GM19193 (cell line): Measurements from ENCODE around the gene TNK1.

ENCODE experiments used
- POLR2A ChIP-seq: IDR thresholded peaks from 4 replicates; pipeline ENCODE4 v1.6.1; 2011; ENCODE audit not compliant: insufficient read depth, insufficient read length; ENCODE audit errors: extremely low read depth

TNK1 gene

GRCh38 chr17:7414837-7415236 is 33.9 kb downstream of the TNK1 start:
- no peak for TF ChIP-seq POLR2A

- TF ChIP-seq POLR2A: no peak
Observed at GRCh38 chr17:7415784-7416183, 34.9 kb downstream of the TNK1 start.

GRCh38 chr17:7416323-7416722 is 35.4 kb downstream of the TNK1 start:
- TF ChIP-seq POLR2A: no peak

- no peak for TF ChIP-seq POLR2A
Observed at GRCh38 chr17:7417056-7417655, 36.3 kb downstream of the TNK1 start.

- TF ChIP-seq POLR2A: no peak
Observed at GRCh38 chr17:7418472-7419152, 37.7 kb downstream of the TNK1 start.

- TF ChIP-seq POLR2A: no peak
Observed at GRCh38 chr17:7419819-7420610, 39.1 kb downstream of the TNK1 start, which contains the start of gene SPEM1. Gene SPEM1, plus strand, starts transcription at chr17:7420324. Its CDS starts 61 bp downstream, at chr17:7420385.

GRCh38 chr17:7421186-7421585 is 40.3 kb downstream of the TNK1 start:
- TF ChIP-seq POLR2A: no peak

GRCh38 chr17:7423679-7424078 is 42.8 kb downstream of the TNK1 start:
- TF ChIP-seq POLR2A: no peak

- no peak for TF ChIP-seq POLR2A
Observed at GRCh38 chr17:7425316-7425715, 44.4 kb downstream of the TNK1 start, which contains the start of gene SPEM2. Gene SPEM2, plus strand, starts transcription at chr17:7425616. Its CDS starts 73 bp downstream, at chr17:7425689.

GRCh38 chr17:7425756-7426155 is 44.9 kb downstream of the TNK1 start:
- TF ChIP-seq POLR2A: no peak

- TF ChIP-seq POLR2A: no peak
Observed at GRCh38 chr17:7426203-7426863, 45.4 kb downstream of the TNK1 start.

GRCh38 chr17:7426896-7427489 is 46.1 kb downstream of the TNK1 start:
- TF ChIP-seq POLR2A: no peak

GRCh38 chr17:7427549-7427948 is 46.7 kb downstream of the TNK1 start:
- TF ChIP-seq POLR2A: no peak

GRCh38 chr17:7428557-7428956 is 47.7 kb downstream of the TNK1 start, which contains the start of gene SPEM3:
Gene SPEM3, plus strand, starts transcription at chr17:7428857. Its CDS starts 46 bp downstream, at chr17:7428903.
- no peak for TF ChIP-seq POLR2A
